Endodermal cell (in vitro differentiated cells): ENCODE data around the gene KLHL40. TPM values are rescaled to one million over a fixed set of nuclear protein-coding genes. Genes with fewer than 3 reads are reported as not detected.

Source experiments
- DNase-seq: peaks from one replicate; pipeline ENCODE4 v3.0.0-alpha.2; 2017
- H3K27ac ChIP-seq: 2 replicates; pipeline ENCODE4 v1.5.1; 2013; ENCODE audit warnings: mild to moderate bottlenecking, low read depth, low read length, moderate library complexity
- H3K27me3 ChIP-seq: 2 replicates; pipeline ENCODE4 v1.6.1; 2013; ENCODE audit warnings: mild to moderate bottlenecking, low read length, moderate library complexity; ENCODE audit not compliant: insufficient read depth, control insufficient read depth, poor library complexity, severe bottlenecking
- H3K36me3 ChIP-seq: 2 replicates; pipeline ENCODE4 v1.7.0; 2013; ENCODE audit warnings: mild to moderate bottlenecking, low read length, moderate library complexity; ENCODE audit not compliant: control insufficient read depth, insufficient read depth
- H3K4me1 ChIP-seq: one replicate; pipeline ENCODE4 v1.7.0; 2013; ENCODE audit warnings: low read length; ENCODE audit not compliant: control insufficient read depth, insufficient read depth
- H3K4me3 ChIP-seq: 2 replicates; pipeline ENCODE4 v1.5.1; 2013; ENCODE audit warnings: mild to moderate bottlenecking, low read length, moderate library complexity
- H3K9ac ChIP-seq: 2 replicates; pipeline ENCODE4 v1.6.1; 2013; ENCODE audit warnings: mild to moderate bottlenecking, low read length, moderate library complexity; ENCODE audit not compliant: poor library complexity, severe bottlenecking; ENCODE audit errors: extremely low read depth
- H3K9me3 ChIP-seq: 2 replicates; pipeline ENCODE4 v1.6.1; 2013; ENCODE audit warnings: mild to moderate bottlenecking, low read length, moderate library complexity; ENCODE audit not compliant: control insufficient read depth
- H3K27ac Mint-ChIP-seq: 2 replicates; pipeline ENCODE4 v1.8.0; 2020; ENCODE audit warnings: mixed read lengths
- H3K27me3 Mint-ChIP-seq: 2 replicates; pipeline ENCODE4 v1.8.0; 2021; ENCODE audit warnings: mild to moderate bottlenecking, mixed read lengths; ENCODE audit not compliant: insufficient read depth
- H3K36me3 Mint-ChIP-seq: 2 replicates; pipeline ENCODE4 v1.8.0; 2020; ENCODE audit warnings: low read depth, mixed read lengths
- H3K4me1 Mint-ChIP-seq: 2 replicates; pipeline ENCODE4 v1.8.0; 2020; ENCODE audit warnings: mixed read lengths
- H3K4me3 Mint-ChIP-seq: 2 replicates; pipeline ENCODE4 v1.8.0; 2020; ENCODE audit warnings: mild to moderate bottlenecking, moderate library complexity, mixed read lengths
- H3K9me3 Mint-ChIP-seq: 2 replicates; pipeline ENCODE4 v1.8.0; 2020; ENCODE audit warnings: mild to moderate bottlenecking, mixed read lengths
- CTCF ChIP-seq: fragments of 200-600 bp; sonication (generic); conservative IDR thresholded peaks from 2 replicates; pipeline ENCODE4 v1.5.0; 2021; ENCODE audit warnings: antibody characterized with exemption, mild to moderate bottlenecking
- whole genome bisulfite sequencing, 2 experiments: methylation state at CpG; one replicate each; pipeline versions ENCODE4 v1.1.5 to v1.1.7; 2013; ENCODE audit warnings: missing lambda C conversion rate in 2 of 2, mixed read lengths in 1 of 2; ENCODE audit not compliant: insufficient coverage in 1 of 2, insufficient read length in 1 of 2; 5-methylcytosine and 5-hydroxymethylcytosine counted together
- total RNA-seq, 2 donors: library from RNA; stranded (reverse); fragmentation: NEBNext Ultra II Directional in 1 of 2; extraction: Animal tissue kit (Norgen Biotek cat#: 25700) in 1 of 2; gene quantifications; 2 replicates in 1 of 2; 3 replicates in 1 of 2; pipeline ENCODE4 v1.2.1, GENCODE V29; 2021

KLHL40 gene
- total RNA-seq, 2 donors from 2014 or later: not detected

- no peaks in the 10 kb centered on the region for H3K36me3 Mint-ChIP-seq
- peak; percentile 41 for DNase-seq
Observed at GRCh38 chr3:42732196-42732828, 47.0 kb downstream of the KLHL40 start.

GRCh38 chr3:42732829-42733459 is 47.6 kb downstream of the KLHL40 start:
- Mint-ChIP-seq H3K9me3 (no peaks in the 10 kb centered on the region), H3K4me1 (peaks cover 41% of the 10 kb centered on the region), H3K27ac (peak overlapping the region; percentile 55), H3K27me3 (peaks cover 3% of the 10 kb centered on the region), H3K36me3 (no peaks in the 10 kb centered on the region), H3K4me3 (no peak overlapping the region)
- peak; percentile 68 for DNase-seq
- Histone ChIP-seq H3K27me3 (no peaks in the 10 kb centered on the region), H3K9ac (no peak overlapping the region), H3K9me3 (no peaks in the 10 kb centered on the region), H3K4me1 (peaks cover 10% of the 10 kb centered on the region), H3K27ac (peak overlapping the region; percentile 38), H3K36me3 (no peaks in the 10 kb centered on the region), H3K4me3 (no peak overlapping the region)
- peak; percentile 73 for TF ChIP-seq CTCF
- 70 to 77% methylated on average over 8 to 9 of the region's 9 CpGs for WGBS, 2 experiments

More at GRCh38 chr3:42732196-42732828, 47.0 kb downstream of the KLHL40 start:
- Mint-ChIP-seq H3K4me1 (peaks cover 42% of the 10 kb centered on the region), H3K27ac (peak overlapping the region; percentile 55), H3K4me3 (no peak overlapping the region), H3K9me3 (no peaks in the 10 kb centered on the region), H3K27me3 (peaks cover 3% of the 10 kb centered on the region)
- no peak for TF ChIP-seq CTCF
- peaks cover 10% of the 10 kb centered on the region for H3K4me1 ChIP-seq
- H3K9me3 ChIP-seq: no peaks in the 10 kb centered on the region
- peak overlapping the region; percentile 38 for H3K27ac ChIP-seq
- H3K4me3 ChIP-seq: no peak overlapping the region
- 50 to 64% methylated on average over 2 to 4 of the region's 4 CpGs for WGBS, 2 experiments
- H3K27me3 ChIP-seq: no peaks in the 10 kb centered on the region
- no peaks in the 10 kb centered on the region for H3K36me3 ChIP-seq
- H3K9ac ChIP-seq: no peak overlapping the region

- no peak overlapping the region for H3K4me3 ChIP-seq
- no peaks in the 10 kb centered on the region for H3K9me3 ChIP-seq
- H3K9me3 Mint-ChIP-seq: peaks cover 3% of the 10 kb centered on the region
- H3K36me3 ChIP-seq: no peaks in the 10 kb centered on the region
- H3K27me3 ChIP-seq: no peaks in the 10 kb centered on the region
- peak; percentile 58 for DNase-seq
- H3K27ac Mint-ChIP-seq: no peak overlapping the region
- H3K9ac ChIP-seq: no peak overlapping the region
- H3K4me1 Mint-ChIP-seq: peaks cover 39% of the 10 kb centered on the region
- H3K36me3 Mint-ChIP-seq: no peaks in the 10 kb centered on the region
- H3K4me1 ChIP-seq: peaks cover 10% of the 10 kb centered on the region
- TF ChIP-seq CTCF: no peak
- 74 to 82% methylated on average over 7 to 13 of the region's 13 CpGs for WGBS, 2 experiments
- H3K4me3 Mint-ChIP-seq: no peak overlapping the region
- peaks cover 3% of the 10 kb centered on the region for H3K27me3 Mint-ChIP-seq
- no peak overlapping the region for H3K27ac ChIP-seq
Observed at GRCh38 chr3:42733501-42734262, 48.3 kb downstream of the KLHL40 start.
